Activated CD4-positive, alpha-beta T cell treated with anti-CD3 and anti-CD28 coated beads, Interleukin-2, amount 50 U/mL, for 24 hours (primary cell): ENCODE data around the gene ZSWIM6.

ENCODE experiments used
- DNase-seq, 2 donors: peaks; one replicate each; pipeline ENCODE4 v3.0.0-alpha.2; 2020; ENCODE audit warnings: low read depth in 1 of 2, low spot score in 1 of 2

The ZSWIM6 gene

GRCh38 chr5:61532983-61533382 lies 200.9 kb downstream of the ZSWIM6 start:
- DNase-seq: no peak

- DNase-seq: no peak
These were observed 202.6 kb downstream of the ZSWIM6 start for GRCh38 chr5:61534481-61535267.

DNA sequence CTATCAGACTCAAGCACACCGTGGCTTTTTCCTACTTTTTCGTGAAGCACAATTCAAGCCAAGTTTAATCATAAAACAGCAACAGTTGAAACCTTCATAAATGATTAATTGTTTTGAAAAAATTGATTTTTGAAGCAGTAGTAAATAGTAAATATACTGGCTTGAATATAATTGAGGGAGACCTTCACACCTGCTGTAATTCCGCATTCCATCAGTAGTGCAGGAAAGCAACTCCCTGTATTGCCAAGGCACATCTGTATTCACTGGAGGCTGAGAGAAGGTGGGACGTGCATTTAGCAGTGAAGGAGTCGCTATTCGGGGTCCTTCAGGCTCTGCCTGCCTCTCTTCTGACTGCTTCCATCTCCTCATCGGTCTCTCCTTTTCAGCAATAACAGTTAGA lies 203.8 kb downstream of the ZSWIM6 start:
- DNase-seq: no peak

- DNase-seq: no peak
These were observed 204.9 kb downstream of the ZSWIM6 start for GRCh38 chr5:61536922-61537321.

GRCh38 chr5:61538722-61539501 lies 206.9 kb downstream of the ZSWIM6 start:
- DNase-seq: no peak

GRCh38 chr5:61549530-61549929 lies 217.5 kb downstream of the ZSWIM6 start:
- DNase-seq: no peak

DNA sequence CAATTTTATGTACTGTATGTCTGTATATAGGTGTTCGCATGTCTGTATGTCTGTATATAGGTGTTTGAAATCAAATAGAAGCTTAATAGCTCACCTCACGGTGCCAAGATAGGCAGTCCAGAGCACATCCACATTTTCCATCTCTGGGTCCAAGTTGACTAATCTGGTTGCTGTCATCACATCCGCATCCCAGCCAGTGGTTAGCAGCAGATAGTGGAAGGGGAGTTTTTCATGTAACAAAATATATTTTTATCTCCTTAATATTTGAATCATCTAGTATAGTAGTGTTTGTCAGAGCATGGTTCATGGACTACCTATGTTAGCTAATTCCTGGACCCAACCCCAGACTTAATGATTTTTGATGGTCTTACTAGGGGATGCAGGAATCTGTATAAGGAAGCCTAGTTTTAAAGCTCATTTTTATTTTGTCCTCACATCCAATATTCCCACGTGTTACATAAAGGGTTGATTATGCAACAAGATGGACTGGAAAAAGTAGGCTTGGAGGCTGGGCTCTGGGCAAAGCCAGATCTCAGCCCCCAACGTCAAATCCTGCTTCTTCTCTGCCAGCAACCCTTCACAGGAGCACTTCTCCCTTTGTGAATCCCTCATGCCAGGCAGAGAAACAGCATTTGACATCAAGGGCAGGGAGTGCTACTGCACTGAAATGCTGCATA lies 219.7 kb downstream of the ZSWIM6 start:
- DNase-seq: no peak

- no peak for DNase-seq
These were observed 227.1 kb downstream of the ZSWIM6 start for GRCh38 chr5:61559146-61559545.

DNA sequence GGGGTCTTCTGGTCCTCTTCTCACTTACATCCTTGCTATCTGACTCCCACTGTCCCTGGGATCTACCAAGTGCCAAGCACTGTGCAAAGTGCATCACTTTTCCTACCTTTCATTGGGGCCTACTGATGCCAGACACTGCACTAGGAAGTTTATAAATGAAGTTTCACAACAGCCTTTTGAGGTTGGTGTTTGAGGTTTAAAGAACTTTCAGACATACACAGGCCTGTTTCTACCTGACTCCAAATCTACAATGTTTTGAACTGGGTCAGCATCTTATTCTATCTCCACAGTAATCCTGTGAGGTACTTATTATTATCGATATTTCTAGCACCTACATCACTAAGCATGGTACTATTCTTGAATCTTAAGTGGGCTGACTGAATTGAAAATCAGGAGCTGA lies 227.7 kb downstream of the ZSWIM6 start:
- no peak for DNase-seq

DNA sequence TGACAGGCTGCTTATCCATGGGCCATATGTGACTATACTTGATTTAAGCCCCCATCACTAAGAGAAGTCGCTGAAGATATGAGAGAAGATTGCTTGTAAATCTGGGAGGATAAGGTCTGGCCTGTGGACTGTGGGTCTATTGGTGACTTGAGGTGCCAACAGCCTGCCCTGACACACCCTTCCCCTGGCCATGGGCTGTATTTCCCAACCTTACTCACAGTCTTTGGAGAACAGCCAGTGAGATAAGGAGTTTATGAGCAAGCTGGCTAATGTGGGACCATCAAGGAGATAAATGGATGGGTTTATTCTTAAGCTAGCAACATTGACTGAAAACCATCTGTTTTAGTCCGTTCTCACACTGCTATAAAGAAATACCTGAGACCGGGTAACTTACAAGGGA lies 231.3 kb downstream of the ZSWIM6 start:
- no peak for DNase-seq

GRCh38 chr5:61567337-61567736 lies 235.3 kb downstream of the ZSWIM6 start:
- DNase-seq: no peak

- no peak for DNase-seq
These were observed 237.3 kb downstream of the ZSWIM6 start for GRCh38 chr5:61569353-61569752.

- DNase-seq: no peak
These were observed 238.7 kb downstream of the ZSWIM6 start for GRCh38 chr5:61570767-61571166.

- DNase-seq: no peak
These were observed 240.9 kb downstream of the ZSWIM6 start for GRCh38 chr5:61572959-61573358.

GRCh38 chr5:61575103-61575502 lies 243.0 kb downstream of the ZSWIM6 start:
- no peak for DNase-seq

- DNase-seq: no peak
These were observed 243.5 kb downstream of the ZSWIM6 start for GRCh38 chr5:61575581-61575980.

DNA sequence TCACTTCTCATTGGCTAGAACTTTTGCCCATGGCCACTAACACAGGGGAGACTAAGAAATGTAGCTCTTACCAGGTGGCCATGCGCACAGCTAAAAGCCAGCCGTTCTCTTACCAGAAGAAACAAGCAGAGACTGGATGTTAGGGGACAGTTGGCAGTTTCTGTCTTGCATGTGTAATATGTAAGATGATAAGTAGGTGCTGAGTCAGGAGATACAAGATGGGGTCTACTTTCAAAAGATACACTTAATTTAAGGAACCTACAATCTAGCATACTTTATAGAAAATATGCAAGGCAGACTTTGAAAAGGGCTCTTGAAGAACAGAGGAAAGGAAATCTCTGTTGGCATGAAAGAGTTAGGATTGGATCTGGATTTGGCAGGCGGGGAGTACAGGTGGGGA lies 244.5 kb downstream of the ZSWIM6 start:
- no peak for DNase-seq

DNA sequence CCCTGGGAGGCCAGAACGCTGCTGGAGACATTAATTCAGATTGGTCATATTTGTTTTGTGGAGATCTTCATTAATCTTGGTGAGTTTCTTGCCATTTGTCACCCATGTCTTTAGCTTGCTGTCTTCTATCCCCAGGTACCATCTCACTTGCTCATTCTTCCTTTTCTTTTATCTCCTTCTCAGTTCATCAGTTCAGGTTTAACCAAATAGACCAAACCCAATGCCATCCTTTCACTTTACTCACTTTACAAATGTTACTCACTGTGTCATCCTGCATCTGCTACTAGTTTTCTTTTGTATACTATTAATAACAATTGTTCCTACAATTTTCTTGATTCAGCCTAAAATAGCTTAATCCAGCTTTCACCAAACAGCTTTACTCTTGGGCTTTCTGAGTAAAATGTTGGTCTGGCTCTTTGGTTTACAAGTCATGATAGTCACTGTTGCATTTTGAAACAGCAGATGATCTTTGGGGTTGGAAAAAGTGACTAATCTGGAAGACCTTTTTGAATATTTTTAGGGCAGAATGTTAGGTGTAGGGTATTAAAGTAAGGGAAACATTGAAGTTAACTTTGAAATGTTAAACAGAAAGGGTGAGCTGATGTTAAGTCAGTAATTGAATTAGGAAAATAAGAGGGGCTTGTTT lies 246.9 kb downstream of the ZSWIM6 start:
- no peak for DNase-seq

DNA sequence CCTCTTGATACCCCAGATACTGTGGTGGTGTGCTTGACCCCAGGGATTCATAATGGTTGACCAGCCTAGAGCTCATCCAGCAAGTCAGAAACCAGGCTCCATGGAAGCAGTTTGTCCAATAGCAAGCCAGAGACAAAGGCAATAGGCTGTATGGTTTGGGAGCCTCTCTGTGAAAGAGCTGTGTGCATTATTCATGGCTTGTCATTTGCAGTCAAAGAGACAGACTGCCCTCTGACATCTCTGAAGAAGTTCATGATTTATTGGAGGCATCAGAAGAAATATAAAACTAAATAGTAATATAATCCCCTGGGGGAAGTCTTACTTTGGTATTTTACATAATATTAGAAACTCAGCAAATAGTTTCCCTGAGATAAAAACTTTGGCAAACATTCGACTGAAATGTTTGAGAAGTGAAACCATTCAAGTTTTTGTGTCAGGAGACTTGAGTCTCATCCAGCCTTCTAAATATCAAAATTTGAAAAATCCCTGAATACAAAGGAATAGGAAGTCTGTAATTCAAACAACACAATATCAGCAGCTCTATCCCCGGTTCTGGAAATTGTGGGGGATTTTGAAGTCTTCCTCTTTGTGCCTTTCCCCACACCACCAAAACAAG lies 250.3 kb downstream of the ZSWIM6 start:
- no peak for DNase-seq

GRCh38 chr5:61582887-61583286 lies 250.8 kb downstream of the ZSWIM6 start:
- no peak for DNase-seq
